HG02943 (cell line): ENCODE measurements around the gene CCDC107.

Experiments
- ATAC-seq: cut with Tn5 transposase; IDR thresholded peaks from one replicate; pipeline ENCODE4 v1.9.1; 2021; ENCODE audit warnings: mild to moderate bottlenecking, low read depth, moderate library complexity; ENCODE audit not compliant: unreplicated experiment

The CCDC107 gene

GRCh38 chr9:35700031-35700430 lies 41.9 kb downstream of the CCDC107 start:
- ATAC-seq: no peak

DNA sequence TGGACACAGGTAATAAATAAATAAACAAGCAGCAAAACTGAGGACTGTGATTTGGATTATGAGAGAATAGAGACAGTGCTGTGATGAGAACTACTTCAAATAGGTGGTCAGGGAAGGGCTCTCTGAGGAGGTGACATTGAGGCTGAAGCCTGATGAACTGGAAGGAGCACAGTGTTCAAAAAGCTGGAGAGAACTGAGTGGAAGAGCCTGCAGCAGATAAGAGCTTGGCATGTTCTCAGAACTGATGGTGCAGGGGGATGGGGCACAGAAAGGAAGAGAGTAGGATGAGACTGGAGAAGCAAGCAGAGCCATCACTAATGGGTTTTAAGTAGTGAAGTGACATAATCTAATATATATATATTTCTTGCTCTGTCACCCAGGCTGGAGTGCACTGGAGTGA lies 42.9 kb downstream of the CCDC107 start:
- ATAC-seq: no peak

GRCh38 chr9:35702696-35703095 lies 44.6 kb downstream of the CCDC107 start:
- no peak for ATAC-seq

DNA sequence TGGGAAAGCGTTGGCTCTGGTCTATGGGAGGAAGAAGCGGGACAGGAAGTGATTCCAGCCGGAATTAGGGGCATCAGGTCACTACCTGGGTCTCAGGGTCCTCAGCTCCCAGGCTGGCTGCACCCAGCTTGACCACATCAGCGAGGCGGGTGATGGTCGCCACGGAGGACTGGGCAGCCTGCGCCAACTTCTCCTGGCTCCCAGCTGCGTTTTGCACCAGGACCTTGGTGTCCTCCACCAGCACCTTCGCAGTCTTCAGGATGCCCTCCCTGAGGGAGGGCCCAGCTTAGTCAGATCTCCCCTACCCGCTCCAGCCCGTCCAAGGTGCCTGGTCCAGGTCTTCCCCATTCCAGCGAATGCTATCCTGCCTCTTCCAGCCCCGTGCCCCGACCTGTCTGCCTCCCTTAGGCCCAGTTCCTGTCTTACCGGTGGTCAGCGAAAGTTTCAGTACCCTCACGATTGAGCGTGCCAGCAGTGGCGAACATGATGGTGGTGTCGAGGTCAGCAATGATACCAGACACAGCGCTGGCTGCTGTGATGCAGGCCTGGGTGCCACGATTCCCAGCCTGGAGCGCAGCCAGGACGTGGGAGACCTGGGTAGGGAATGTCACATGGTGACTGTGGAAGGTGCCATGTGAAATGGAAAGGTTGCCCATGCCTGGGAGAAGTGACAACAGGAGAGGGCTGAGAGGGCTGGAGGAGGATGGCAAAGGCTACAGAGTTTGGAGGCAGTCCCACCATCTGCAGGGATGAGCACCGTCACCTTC lies 46.0 kb downstream of the CCDC107 start:
- ATAC-seq: no peak

DNA sequence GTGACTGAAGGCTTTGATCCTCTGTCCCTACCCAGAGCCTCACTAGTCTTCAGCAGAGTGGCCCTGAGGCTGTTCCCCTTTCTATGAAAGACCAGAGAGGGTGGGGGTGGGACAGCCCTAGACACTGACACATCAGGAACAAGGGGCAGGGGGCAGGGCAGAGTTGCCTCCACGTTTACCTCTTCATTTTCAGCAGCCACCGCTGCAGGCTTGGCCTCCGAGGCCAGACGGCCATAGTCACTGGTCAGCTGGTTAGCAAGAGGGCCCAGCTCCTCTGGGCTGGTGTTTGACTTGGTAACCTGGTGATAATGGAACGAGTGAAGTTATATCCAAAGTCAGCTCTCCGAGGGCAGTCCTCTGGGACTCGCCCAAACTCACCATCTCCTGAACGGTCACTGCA lies 47.3 kb downstream of the CCDC107 start:
- ATAC-seq: no peak

DNA sequence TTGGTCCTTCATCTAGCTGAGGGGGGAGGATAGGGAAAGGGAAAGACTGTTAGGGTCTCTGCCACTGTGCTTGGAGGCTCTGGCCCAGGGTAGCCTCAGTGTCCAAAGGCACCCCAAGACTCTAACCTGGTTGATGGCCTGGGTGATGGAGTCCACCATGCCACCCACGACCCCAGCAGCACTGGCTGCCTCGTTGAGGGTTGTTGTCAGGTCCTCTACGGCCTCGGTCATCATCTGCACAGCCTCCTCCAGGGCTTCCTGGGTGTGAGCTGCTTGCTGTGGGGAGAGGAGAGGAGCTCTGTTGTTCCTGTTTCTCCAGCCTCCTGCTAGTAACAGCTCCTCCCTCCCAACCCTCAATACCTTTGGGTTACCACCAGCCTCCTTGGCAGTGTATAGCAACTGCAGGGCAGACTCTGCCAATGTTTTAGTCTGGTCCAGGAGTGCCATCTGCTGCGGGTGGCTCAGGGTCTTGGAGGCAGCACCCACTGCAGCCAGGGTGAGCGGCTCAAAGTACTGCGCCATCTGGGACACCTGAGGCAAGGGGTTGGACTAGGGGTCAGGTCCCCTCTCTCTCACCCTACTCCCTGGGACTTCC lies 47.8 kb downstream of the CCDC107 start:
- ATAC-seq: no peak

- no peak for ATAC-seq
Measured at GRCh38 chr9:35706951-35707350, 48.9 kb downstream of the CCDC107 start.

DNA sequence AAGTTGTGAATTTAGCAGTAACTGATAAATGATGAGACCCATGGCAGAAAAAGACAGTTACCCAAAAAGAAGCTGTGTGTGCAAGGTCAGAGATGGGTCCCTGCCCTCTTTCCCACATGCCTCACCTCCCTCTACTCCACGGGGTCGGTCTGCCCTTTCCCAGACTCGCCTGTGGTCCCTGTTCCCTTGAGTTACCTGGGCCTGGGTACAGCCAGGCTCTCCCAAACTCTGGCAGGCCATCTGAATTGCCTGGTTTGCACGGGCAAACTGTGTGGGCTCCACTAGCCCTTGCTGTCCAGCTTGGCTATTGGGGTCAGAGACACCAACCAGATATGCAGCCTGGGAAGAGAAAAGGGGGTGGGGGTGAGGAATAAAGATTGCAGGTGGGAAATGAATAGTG lies 50.1 kb downstream of the CCDC107 start:
- ATAC-seq: no peak

DNA sequence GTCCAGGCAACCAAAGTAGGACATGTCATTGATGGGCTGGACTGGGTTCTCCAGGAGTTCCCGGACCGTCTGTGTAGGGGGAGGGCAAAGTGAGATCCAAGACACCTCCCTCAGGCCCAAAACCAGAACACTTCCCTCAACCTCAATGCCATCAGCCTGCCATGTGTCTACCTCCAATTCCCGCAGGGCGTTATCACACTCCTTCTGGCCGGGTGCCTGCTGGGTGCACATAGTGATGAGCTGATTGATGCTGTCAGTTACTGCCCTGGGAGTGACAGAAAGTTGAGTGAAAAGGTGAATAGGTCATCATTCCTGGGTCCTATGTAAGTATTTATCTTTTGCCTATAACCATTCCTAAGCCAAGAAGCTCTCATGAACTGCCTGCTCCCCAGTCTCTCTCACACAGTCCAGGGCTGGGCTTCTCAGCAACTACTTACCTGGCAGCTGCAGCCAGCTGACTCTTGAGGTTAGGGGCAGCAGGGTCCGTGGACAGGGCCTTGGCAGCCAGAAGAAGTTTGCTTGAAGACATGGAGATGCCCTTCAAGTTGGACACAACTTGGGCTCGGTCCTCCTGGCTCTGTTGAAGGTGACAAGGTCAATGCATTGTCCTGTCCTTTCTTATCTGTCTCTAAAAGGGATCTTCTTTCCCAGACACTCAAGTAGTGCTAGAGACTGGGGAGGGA lies 52.9 kb downstream of the CCDC107 start:
- ATAC-seq: no peak
